SU-DHL-6 (cell line): Measurements from ENCODE around the gene TMEM45B.
"Not testable (repeated sequence)": the region's sequence is repeated elsewhere in the genome, so short reads cannot be mapped to it uniquely, and the experiment has no call there.

Experiments used
- CTCF ChIP-seq: fragments of 200-600 bp; sonication (generic); IDR thresholded peaks from one replicate; pipeline ENCODE4 v1.5.1; 2017; ENCODE audit warnings: antibody characterized with exemption, mild to moderate bottlenecking, low read length, moderate library complexity; ENCODE audit not compliant: insufficient read depth, poor library complexity, severe bottlenecking
- EZH2phosphoT487 ChIP-seq: fragments of 200-600 bp; sonication (generic), shearing (Covaris generic); conservative IDR thresholded peaks from 2 replicates; pipeline ENCODE4 v1.6.1; 2018; ENCODE audit warnings: mild to moderate bottlenecking, antibody characterized with exemption, low read length, moderate library complexity, mixed read lengths

- TF ChIP-seq CTCF, EZH2phosphoT487: not testable (repeated sequence)
Observed at GRCh38 chr11:129818236-129818635, 2.6 kb downstream of the TMEM45B start.
